GM23338 (cell line): ENCODE data around the gene DDAH2. TPM values are rescaled to one million over a fixed set of nuclear protein-coding genes. Genes with fewer than 3 reads are reported as not detected.

Experiments
- ATAC-seq: fragments of 200-7000 bp; cut with Tn5 transposase; 3 replicates; pipeline ENCODE4 v1.9.1; 2020
- DNase-seq: peaks from one replicate; pipeline ENCODE4 v3.0.0-alpha.2; 2015; ENCODE audit warnings: low spot score
- H2AFZ ChIP-seq: fragments of 200-600 bp; sonication (generic); 2 replicates; pipeline ENCODE4 v1.8.0; 2016; ENCODE audit warnings: antibody characterized with exemption, mild to moderate bottlenecking, moderate library complexity
- H3F3A ChIP-seq: fragments of 200-600 bp; sonication (generic); replicated peaks from 2 replicates; pipeline ENCODE4 v1.8.0; 2017; ENCODE audit warnings: antibody characterized with exemption, mixed run types, low read depth
- H3K27ac ChIP-seq: fragments of 200-600 bp; sonication (generic); 2 replicates; pipeline ENCODE4 v1.6.1; 2016; ENCODE audit warnings: low read depth
- H3K27me3 ChIP-seq: fragments of 200-600 bp; sonication (generic); 2 replicates; pipeline ENCODE4 v1.8.0; 2016; ENCODE audit warnings: mild to moderate bottlenecking, mixed run types, moderate library complexity; ENCODE audit not compliant: insufficient read depth
- H3K36me3 ChIP-seq: fragments of 200-600 bp; sonication (generic); 2 replicates; pipeline ENCODE4 v1.8.0; 2016; ENCODE audit warnings: mild to moderate bottlenecking; ENCODE audit not compliant: insufficient read depth
- H3K4me1 ChIP-seq: fragments of 200-600 bp; sonication (generic); 2 replicates; pipeline ENCODE4 v1.8.0; 2016; ENCODE audit warnings: mild to moderate bottlenecking, moderate library complexity; ENCODE audit not compliant: insufficient read depth
- H3K4me2 ChIP-seq: fragments of 200-600 bp; sonication (generic); 2 replicates; pipeline ENCODE4 v1.7.1; 2017; ENCODE audit warnings: mixed run types
- H3K4me3 ChIP-seq: fragments of 200-600 bp; sonication (generic); 2 replicates; pipeline ENCODE4 v1.6.1; 2016; ENCODE audit warnings: mixed run types
- H3K79me2 ChIP-seq: fragments of 200-600 bp; sonication (generic); replicated peaks from 2 replicates; pipeline ENCODE4 v1.8.0; 2017; ENCODE audit warnings: mild to moderate bottlenecking; ENCODE audit not compliant: insufficient read depth
- H3K9me2 ChIP-seq: fragments of 200-600 bp; sonication (generic); 2 replicates; pipeline ENCODE4 v1.8.0; 2017; ENCODE audit not compliant: insufficient read depth
- H4K20me1 ChIP-seq: fragments of 200-600 bp; sonication (generic); replicated peaks from 2 replicates; pipeline ENCODE4 v1.8.0; 2017; ENCODE audit warnings: mild to moderate bottlenecking; ENCODE audit not compliant: insufficient read depth
- H3K27ac Mint-ChIP-seq: 2 replicates; pipeline ENCODE4 v1.8.0; 2020; ENCODE audit warnings: inconsistent platforms, mild to moderate bottlenecking, moderate library complexity, mixed read lengths
- H3K27me3 Mint-ChIP-seq: 3 replicates; pipeline ENCODE4 v1.8.0; 2022; ENCODE audit warnings: low read depth, mild to moderate bottlenecking, moderate library complexity, mixed read lengths, inconsistent platforms; ENCODE audit not compliant: insufficient read depth, poor library complexity
- H3K36me3 Mint-ChIP-seq: 3 replicates; pipeline ENCODE4 v1.8.0; 2021; ENCODE audit warnings: low read depth, mild to moderate bottlenecking, inconsistent platforms, moderate library complexity, mixed read lengths
- H3K4me1 Mint-ChIP-seq: 3 replicates; pipeline ENCODE4 v1.8.0; 2020; ENCODE audit warnings: mild to moderate bottlenecking, inconsistent platforms, mixed read lengths
- H3K4me3 Mint-ChIP-seq: 3 replicates; pipeline ENCODE4 v1.8.0; 2021; ENCODE audit warnings: moderate library complexity, mild to moderate bottlenecking, inconsistent platforms, mixed read lengths
- H3K9me3 Mint-ChIP-seq: 3 replicates; pipeline ENCODE4 v1.8.0; 2020; ENCODE audit warnings: moderate library complexity, mild to moderate bottlenecking, inconsistent platforms, mixed read lengths
- CREB1 ChIP-seq: fragments of 250-450 bp; sonication (Bioruptor Pico); IDR thresholded peaks from 2 replicates; pipeline ENCODE4 v1.5.0; 2020; ENCODE audit warnings: low read depth, mild to moderate bottlenecking, moderate library complexity
- ETS1 ChIP-seq: IDR thresholded peaks from 2 replicates; pipeline ENCODE4 v1.6.1; 2016; ENCODE audit warnings: antibody characterized with exemption
- EZH2 ChIP-seq: fragments of 200-600 bp; sonication (generic); IDR thresholded peaks from one replicate; pipeline ENCODE4 v1.8.0; 2017; ENCODE audit warnings: antibody characterized with exemption, mild to moderate bottlenecking, low read depth; ENCODE audit not compliant: unreplicated experiment
- JUNB ChIP-seq: IDR thresholded peaks from one replicate; pipeline ENCODE4 v1.6.1; 2016; ENCODE audit warnings: antibody characterized with exemption; ENCODE audit not compliant: unreplicated experiment
- NANOG ChIP-seq: IDR thresholded peaks from 2 replicates; pipeline ENCODE4 v1.6.1; 2016; ENCODE audit warnings: antibody characterized with exemption, borderline replicate concordance
- POLR2AphosphoS5 ChIP-seq: IDR thresholded peaks from 2 replicates; pipeline ENCODE4 v1.6.1; 2016; ENCODE audit warnings: antibody characterized with exemption, low read depth
- REST ChIP-seq: IDR thresholded peaks from one replicate; pipeline ENCODE4 v1.6.1; 2018; ENCODE audit warnings: antibody characterized with exemption; ENCODE audit not compliant: unreplicated experiment
- STAT1 ChIP-seq: IDR thresholded peaks from one replicate; pipeline ENCODE4 v1.6.1; 2016; ENCODE audit warnings: antibody characterized with exemption; ENCODE audit not compliant: unreplicated experiment
- ZNF114 ChIP-seq: fragments of 250-450 bp; sonication (Bioruptor Pico); IDR thresholded peaks from 2 replicates; pipeline ENCODE4 v1.5.0; 2020; ENCODE audit warnings: mild to moderate bottlenecking, moderate library complexity
- ZNF331 ChIP-seq: fragments of 250-450 bp; sonication (Bioruptor Pico); IDR thresholded peaks from 2 replicates; pipeline ENCODE4 v1.5.0; 2020; ENCODE audit warnings: low read depth, mild to moderate bottlenecking, moderate library complexity
- ZNF462 ChIP-seq: fragments of 250-450 bp; sonication (Bioruptor Pico); IDR thresholded peaks from 2 replicates; pipeline ENCODE4 v1.5.0; 2020; ENCODE audit warnings: mild to moderate bottlenecking, moderate library complexity
- polyA plus RNA-seq: library from polyadenylated mRNA; unstranded; fragments of >200 nt; fragmentation: Nextera tagmentation; extraction: Ambion mirVana; gene quantifications from 2 replicates; pipeline ENCODE4 v1.2.1, GENCODE V29; 2016
- total RNA-seq: library from RNA; depleted of rRNA; stranded (reverse); fragments of >200 nt; shearing (Covaris generic); gene quantifications from 2 replicates; pipeline ENCODE4 v1.2.3, GENCODE V29; 2014

The DDAH2 gene
- total and polyA plus RNA-seq, 2 experiments from 2014 or later, result 58.7 to 65.1 TPM

- TF ChIP-seq ZNF462 (CRISPR knock-in tag) (no peak), ETS1 (no peak), ZNF114 (CRISPR knock-in tag) (no peak)
Observed at GRCh38 chr6:31749301-31750036, 20.4 kb upstream of the DDAH2 start (continued).

- Mint-ChIP-seq H3K36me3 (peaks cover 31% of the 10 kb centered on the region), H3K4me1 (peaks cover 17% of the 10 kb centered on the region), H3K4me3 (no peak overlapping the region), H3K27me3 (peaks cover 15% of the 10 kb centered on the region), H3K9me3 (no peaks in the 10 kb centered on the region; the same call in 2 of the 3 replicates), H3K27ac (no peak overlapping the region; the same call in 1 of the 2 replicates)
- Histone ChIP-seq H3K4me3 (no peak overlapping the region), H3K36me3 (peaks cover 4% of the 10 kb centered on the region; the same call in 1 of the 2 replicates), H3K4me1 (peaks cover 7% of the 10 kb centered on the region), H3K27me3 (no peaks in the 10 kb centered on the region), H3K79me2 (no peaks in the 10 kb centered on the region), H3K27ac (peak overlapping the region; percentile 66; the same call in 1 of the 2 replicates), H3F3A (no peaks in the 10 kb centered on the region), H2AFZ (no peak overlapping the region), H4K20me1 (no peaks in the 10 kb centered on the region), H3K9me2 (no peaks in the 10 kb centered on the region), H3K4me2 (no peak overlapping the region)
- no peak for DNase-seq
- no peak for ATAC-seq
- TF ChIP-seq CREB1, result no peak
- TF ChIP-seq JUNB, result no peak
- no peak for TF ChIP-seq REST
- no peak for TF ChIP-seq POLR2AphosphoS5
- no peak for TF ChIP-seq STAT1
- TF ChIP-seq EZH2, result no peak
- TF ChIP-seq ETS1, result no peak
- no peak for TF ChIP-seq ZNF114 (CRISPR knock-in tag)
- TF ChIP-seq ZNF331, result no peak
- TF ChIP-seq NANOG, result no peak
Observed at GRCh38 chr6:31744422-31744821, 15.3 kb upstream of the DDAH2 start.
